Keratinocyte (primary cell): Measurements from ENCODE around the gene CST7.

Source experiments
- CTCF ChIP-seq, 3 experiments: IDR thresholded peaks in 1 of 3; conservative IDR thresholded peaks in 1 of 3; optimal IDR thresholded peaks in 1 of 3; 2 replicates in 2 of 3; 3 replicates in 1 of 3; pipeline versions ENCODE3 to v1.5.1; 2011; ENCODE audit warnings: low read length in 3 of 3, mild to moderate bottlenecking in 3 of 3, moderate library complexity in 2 of 3, control low read depth in 1 of 3, inconsistent platforms in 1 of 3; ENCODE audit not compliant: insufficient read depth in 2 of 3; ENCODE audit errors: extremely low read depth in 1 of 3
- EZH2 ChIP-seq: IDR thresholded peaks from one replicate; pipeline ENCODE4 v1.6.1; 2012; ENCODE audit warnings: inconsistent platforms, mild to moderate bottlenecking, low read length, moderate library complexity

- TF ChIP-seq CTCF (optimal IDR thresholded peaks at IDR 0.05 in 1 of 3, IDR thresholded peaks at IDR 0.05 in 1 of 3, conservative IDR thresholded peaks at IDR 0.05 in 1 of 3; ENCODE audit: extremely low read depth in 1 of 3, insufficient read depth in 2 of 3, low read length in 3 of 3) (no peak), EZH2 (no peak)
These were observed 28.7 kb downstream of the CST7 start for GRCh38 chr20:24977797-24978196.
